Chondrocyte (in vitro differentiated cells): Measurements from ENCODE around the gene IL6. TPM values are rescaled to one million over a fixed set of nuclear protein-coding genes. Genes with fewer than 3 reads are reported as not detected.

Experiments
- DNase-seq: peaks from one replicate; pipeline ENCODE4 v3.0.0; 2021; ENCODE audit warnings: mixed read lengths, low spot score
- H3K27ac Mint-ChIP-seq: one replicate; pipeline ENCODE4 v1.8.0; 2021; ENCODE audit warnings: mild to moderate bottlenecking, moderate library complexity, mixed read lengths; ENCODE audit not compliant: unreplicated experiment
- H3K27me3 Mint-ChIP-seq: 2 replicates; pipeline ENCODE4 v1.8.0; 2021; ENCODE audit warnings: low read depth, mixed read lengths
- H3K36me3 Mint-ChIP-seq: 2 replicates; pipeline ENCODE4 v1.8.0; 2021; ENCODE audit warnings: low read depth, mixed read lengths
- H3K4me1 Mint-ChIP-seq: 2 replicates; pipeline ENCODE4 v1.8.0; 2021; ENCODE audit warnings: low read depth, mild to moderate bottlenecking, mixed read lengths
- H3K4me3 Mint-ChIP-seq: one replicate; pipeline ENCODE4 v1.8.0; 2021; ENCODE audit warnings: mild to moderate bottlenecking, moderate library complexity, mixed read lengths; ENCODE audit not compliant: unreplicated experiment
- H3K9me3 Mint-ChIP-seq: 2 replicates; pipeline ENCODE4 v1.8.0; 2021; ENCODE audit warnings: low read depth, mixed read lengths
- total RNA-seq: library from RNA; stranded (reverse); gene quantifications from 3 replicates; pipeline ENCODE4 v1.2.1, GENCODE V29; 2021
- TF ChIP-seq, protein P1 (sequence below): fragments of 200-600 bp; sonication (generic); IDR thresholded peaks from 2 replicates; pipeline ENCODE4 v1.5.0; 2021; ENCODE audit warnings: antibody characterized with exemption, mild to moderate bottlenecking, moderate library complexity

Gene IL6
- total RNA-seq, 1 donor from 2014 or later: 0.45 TPM

DNA sequence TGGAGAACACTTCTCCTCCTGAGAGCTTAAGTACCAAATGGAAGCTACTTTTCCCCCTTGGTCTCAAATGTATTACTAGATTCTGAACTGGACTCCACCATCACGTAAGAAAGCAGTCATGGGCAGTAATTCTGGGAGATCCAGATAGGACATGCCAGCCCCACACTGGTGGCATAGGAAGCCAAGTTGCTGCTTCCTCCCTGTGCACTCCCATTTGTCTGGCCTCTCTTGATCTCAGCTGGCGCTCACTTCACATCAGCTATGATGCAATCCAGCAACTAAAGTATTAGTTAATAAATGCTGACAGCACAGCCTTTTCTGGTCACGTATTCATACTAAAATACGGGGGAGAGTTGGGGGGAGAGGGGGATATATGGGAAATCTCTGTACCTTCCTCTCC is 3.4 kb upstream of the IL6 start:
- TF ChIP-seq, protein P1, sequence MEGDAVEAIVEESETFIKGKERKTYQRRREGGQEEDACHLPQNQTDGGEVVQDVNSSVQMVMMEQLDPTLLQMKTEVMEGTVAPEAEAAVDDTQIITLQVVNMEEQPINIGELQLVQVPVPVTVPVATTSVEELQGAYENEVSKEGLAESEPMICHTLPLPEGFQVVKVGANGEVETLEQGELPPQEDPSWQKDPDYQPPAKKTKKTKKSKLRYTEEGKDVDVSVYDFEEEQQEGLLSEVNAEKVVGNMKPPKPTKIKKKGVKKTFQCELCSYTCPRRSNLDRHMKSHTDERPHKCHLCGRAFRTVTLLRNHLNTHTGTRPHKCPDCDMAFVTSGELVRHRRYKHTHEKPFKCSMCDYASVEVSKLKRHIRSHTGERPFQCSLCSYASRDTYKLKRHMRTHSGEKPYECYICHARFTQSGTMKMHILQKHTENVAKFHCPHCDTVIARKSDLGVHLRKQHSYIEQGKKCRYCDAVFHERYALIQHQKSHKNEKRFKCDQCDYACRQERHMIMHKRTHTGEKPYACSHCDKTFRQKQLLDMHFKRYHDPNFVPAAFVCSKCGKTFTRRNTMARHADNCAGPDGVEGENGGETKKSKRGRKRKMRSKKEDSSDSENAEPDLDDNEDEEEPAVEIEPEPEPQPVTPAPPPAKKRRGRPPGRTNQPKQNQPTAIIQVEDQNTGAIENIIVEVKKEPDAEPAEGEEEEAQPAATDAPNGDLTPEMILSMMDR: no peak
- H3K9me3 Mint-ChIP-seq: no peaks in the 10 kb centered on the region
- DNase-seq: no peak
- H3K36me3 Mint-ChIP-seq: no peaks in the 10 kb centered on the region
- H3K4me1 Mint-ChIP-seq: peaks cover 69% of the 10 kb centered on the region
- H3K27ac Mint-ChIP-seq: peak overlapping the region; percentile 96
- no peaks in the 10 kb centered on the region for H3K27me3 Mint-ChIP-seq
- no peak overlapping the region for H3K4me3 Mint-ChIP-seq

DNA sequence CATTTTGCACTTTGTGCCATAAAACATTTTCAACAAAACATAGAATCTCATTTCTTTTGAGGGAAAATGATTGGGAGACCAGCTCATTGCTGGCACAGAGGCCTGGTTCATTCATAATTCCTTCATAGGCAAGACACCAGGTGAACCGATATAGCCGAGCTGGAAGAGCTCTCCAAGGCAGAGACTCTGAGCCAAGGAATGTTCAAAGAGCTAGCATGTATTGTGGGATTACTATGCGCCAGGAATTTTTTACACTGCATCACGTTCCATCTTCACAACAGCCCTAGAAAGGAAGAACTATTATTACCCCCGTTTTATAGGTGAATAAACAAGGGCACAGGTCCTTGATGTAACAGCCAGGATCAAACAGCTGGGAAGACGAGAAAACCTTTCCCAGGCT is 2.1 kb upstream of the IL6 start:
- Mint-ChIP-seq H3K4me3 (no peak overlapping the region), H3K36me3 (no peaks in the 10 kb centered on the region), H3K27me3 (no peaks in the 10 kb centered on the region), H3K4me1 (peaks cover 62% of the 10 kb centered on the region), H3K27ac (no peak overlapping the region), H3K9me3 (no peaks in the 10 kb centered on the region)
- DNase-seq: no peak
- TF ChIP-seq, protein P1: no peak

DNA sequence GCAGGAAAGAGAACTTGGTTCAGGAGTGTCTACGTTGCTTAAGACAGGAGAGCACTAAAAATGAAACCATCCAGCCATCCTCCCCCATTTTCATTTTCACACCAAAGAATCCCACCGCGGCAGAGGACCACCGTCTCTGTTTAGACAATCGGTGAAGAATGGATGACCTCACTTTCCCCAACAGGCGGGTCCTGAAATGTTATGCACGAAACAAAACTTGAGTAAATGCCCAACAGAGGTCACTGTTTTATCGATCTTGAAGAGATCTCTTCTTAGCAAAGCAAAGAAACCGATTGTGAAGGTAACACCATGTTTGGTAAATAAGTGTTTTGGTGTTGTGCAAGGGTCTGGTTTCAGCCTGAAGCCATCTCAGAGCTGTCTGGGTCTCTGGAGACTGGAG is 1.4 kb upstream of the IL6 start:
- H3K27me3 Mint-ChIP-seq: no peaks in the 10 kb centered on the region
- H3K27ac Mint-ChIP-seq: peak overlapping the region; percentile 92
- H3K4me1 Mint-ChIP-seq: peaks cover 63% of the 10 kb centered on the region
- no peaks in the 10 kb centered on the region for H3K9me3 Mint-ChIP-seq
- TF ChIP-seq, protein P1: no peak
- DNase-seq: no peak
- H3K36me3 Mint-ChIP-seq: no peaks in the 10 kb centered on the region
- H3K4me3 Mint-ChIP-seq: no peak overlapping the region

DNA sequence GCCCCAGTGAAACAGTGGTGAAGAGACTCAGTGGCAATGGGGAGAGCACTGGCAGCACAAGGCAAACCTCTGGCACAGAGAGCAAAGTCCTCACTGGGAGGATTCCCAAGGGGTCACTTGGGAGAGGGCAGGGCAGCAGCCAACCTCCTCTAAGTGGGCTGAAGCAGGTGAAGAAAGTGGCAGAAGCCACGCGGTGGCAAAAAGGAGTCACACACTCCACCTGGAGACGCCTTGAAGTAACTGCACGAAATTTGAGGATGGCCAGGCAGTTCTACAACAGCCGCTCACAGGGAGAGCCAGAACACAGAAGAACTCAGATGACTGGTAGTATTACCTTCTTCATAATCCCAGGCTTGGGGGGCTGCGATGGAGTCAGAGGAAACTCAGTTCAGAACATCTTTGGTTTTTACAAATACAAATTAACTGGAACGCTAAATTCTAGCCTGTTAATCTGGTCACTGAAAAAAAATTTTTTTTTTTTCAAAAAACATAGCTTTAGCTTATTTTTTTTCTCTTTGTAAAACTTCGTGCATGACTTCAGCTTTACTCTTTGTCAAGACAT is 574 bp upstream of the IL6 start:
- Mint-ChIP-seq H3K36me3 (no peaks in the 10 kb centered on the region), H3K4me3 (peak overlapping the region; percentile 52), H3K27me3 (no peaks in the 10 kb centered on the region), H3K4me1 (peaks cover 65% of the 10 kb centered on the region), H3K27ac (peak overlapping the region; percentile 92), H3K9me3 (no peaks in the 10 kb centered on the region)
- TF ChIP-seq, protein P1: peak; percentile 85
- no peak for DNase-seq

DNA sequence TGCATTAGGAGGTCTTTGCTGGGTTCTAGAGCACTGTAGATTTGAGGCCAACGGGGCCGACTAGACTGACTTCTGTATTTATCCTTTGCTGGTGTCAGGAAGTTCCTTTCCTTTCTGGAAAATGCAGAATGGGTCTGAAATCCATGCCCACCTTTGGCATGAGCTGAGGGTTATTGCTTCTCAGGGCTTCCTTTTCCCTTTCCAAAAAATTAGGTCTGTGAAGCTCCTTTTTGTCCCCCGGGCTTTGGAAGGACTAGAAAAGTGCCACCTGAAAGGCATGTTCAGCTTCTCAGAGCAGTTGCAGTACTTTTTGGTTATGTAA is 675 bp downstream of the IL6 start:
- Mint-ChIP-seq H3K4me3 (peak overlapping the region; percentile 52), H3K9me3 (no peaks in the 10 kb centered on the region), H3K27me3 (no peaks in the 10 kb centered on the region), H3K36me3 (no peaks in the 10 kb centered on the region), H3K4me1 (peaks cover 61% of the 10 kb centered on the region), H3K27ac (peak overlapping the region; percentile 92)
- DNase-seq: no peak
- TF ChIP-seq, protein P1: no peak
